ENCODE measurements around the gene WASHC4. TPM values are rescaled to one million over a fixed set of nuclear protein-coding genes. Genes with fewer than 3 reads are reported as not detected.
A peak's percentile ranks its signal among the peaks of the same experiment; 100 is the strongest.

WASHC4 gene
- total RNA-seq, 1 experiment from 2014 or later, result 39.1 TPM

DNA sequence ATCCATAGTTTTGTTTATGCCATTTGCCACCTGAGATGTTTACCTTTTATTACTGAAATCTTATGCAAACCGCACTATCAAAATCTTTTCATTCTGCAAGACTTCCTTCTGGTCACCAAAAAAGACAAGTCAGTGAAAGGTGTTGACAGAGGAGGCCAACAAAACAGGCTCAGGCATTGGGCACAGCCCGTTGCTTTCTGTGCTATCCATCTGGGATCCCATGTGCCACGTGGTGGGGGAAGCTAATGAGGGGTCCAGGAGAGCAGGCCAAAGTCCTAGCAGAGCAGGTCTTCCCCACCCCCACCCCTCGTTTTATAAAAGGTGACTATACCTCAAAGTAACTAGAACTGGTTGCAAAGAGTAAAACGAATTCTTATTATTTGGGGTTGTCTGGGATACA is 24.5 kb upstream of the WASHC4 start:
- ChIA-PET POLR2A (ENCODE audit: low non-redundant PET) (no interaction called here), CTCF (interaction anchor here (0.5 kb wide), 1 partner anchor 714 kb away, joined by 3 read pairs; no protein-coding TSS in a partner anchor)
- no peaks in the 10 kb centered on the region for H3K36me3 ChIP-seq (ENCODE audit: insufficient read depth, low read length, poor library complexity, severe bottlenecking)
- DNase-seq (ENCODE audit: low spot score), result no peak
- no peaks in the 10 kb centered on the region for H3K27me3 ChIP-seq (replicated peaks; ENCODE audit: insufficient read depth, low read depth, low read length, poor library complexity)
- intact Hi-C loops (cut with micrococcal nuclease; ENCODE audit: unreplicated experiment), result no loop called here
- peak overlapping the region; percentile 53 for H3K4me3 ChIP-seq (ENCODE audit: low read depth, low read length, poor library complexity, severe bottlenecking)
- peaks cover 6% of the 10 kb centered on the region for H3K9me3 ChIP-seq (ENCODE audit: low read depth, low read length, poor library complexity, severe bottlenecking)
- no TSS peak for BruUV-seq (replicated peaks)
- peaks cover 6% of the 10 kb centered on the region for H3K4me1 ChIP-seq (ENCODE audit: insufficient read depth, low read length, poor library complexity, severe bottlenecking)
- H3K27ac ChIP-seq (ENCODE audit: low read depth, low read length, poor library complexity, severe bottlenecking), result no peak overlapping the region
- TF ChIP-seq EZH2 (IDR thresholded peaks at IDR 0.05; ENCODE audit: borderline replicate concordance, low read depth, low read length, poor library complexity, severe bottlenecking), result no peak
- TF ChIP-seq, protein P1, sequence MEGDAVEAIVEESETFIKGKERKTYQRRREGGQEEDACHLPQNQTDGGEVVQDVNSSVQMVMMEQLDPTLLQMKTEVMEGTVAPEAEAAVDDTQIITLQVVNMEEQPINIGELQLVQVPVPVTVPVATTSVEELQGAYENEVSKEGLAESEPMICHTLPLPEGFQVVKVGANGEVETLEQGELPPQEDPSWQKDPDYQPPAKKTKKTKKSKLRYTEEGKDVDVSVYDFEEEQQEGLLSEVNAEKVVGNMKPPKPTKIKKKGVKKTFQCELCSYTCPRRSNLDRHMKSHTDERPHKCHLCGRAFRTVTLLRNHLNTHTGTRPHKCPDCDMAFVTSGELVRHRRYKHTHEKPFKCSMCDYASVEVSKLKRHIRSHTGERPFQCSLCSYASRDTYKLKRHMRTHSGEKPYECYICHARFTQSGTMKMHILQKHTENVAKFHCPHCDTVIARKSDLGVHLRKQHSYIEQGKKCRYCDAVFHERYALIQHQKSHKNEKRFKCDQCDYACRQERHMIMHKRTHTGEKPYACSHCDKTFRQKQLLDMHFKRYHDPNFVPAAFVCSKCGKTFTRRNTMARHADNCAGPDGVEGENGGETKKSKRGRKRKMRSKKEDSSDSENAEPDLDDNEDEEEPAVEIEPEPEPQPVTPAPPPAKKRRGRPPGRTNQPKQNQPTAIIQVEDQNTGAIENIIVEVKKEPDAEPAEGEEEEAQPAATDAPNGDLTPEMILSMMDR (conservative IDR thresholded peaks at IDR 0.05; ENCODE audit: low read depth, low read length), result no peak

DNA sequence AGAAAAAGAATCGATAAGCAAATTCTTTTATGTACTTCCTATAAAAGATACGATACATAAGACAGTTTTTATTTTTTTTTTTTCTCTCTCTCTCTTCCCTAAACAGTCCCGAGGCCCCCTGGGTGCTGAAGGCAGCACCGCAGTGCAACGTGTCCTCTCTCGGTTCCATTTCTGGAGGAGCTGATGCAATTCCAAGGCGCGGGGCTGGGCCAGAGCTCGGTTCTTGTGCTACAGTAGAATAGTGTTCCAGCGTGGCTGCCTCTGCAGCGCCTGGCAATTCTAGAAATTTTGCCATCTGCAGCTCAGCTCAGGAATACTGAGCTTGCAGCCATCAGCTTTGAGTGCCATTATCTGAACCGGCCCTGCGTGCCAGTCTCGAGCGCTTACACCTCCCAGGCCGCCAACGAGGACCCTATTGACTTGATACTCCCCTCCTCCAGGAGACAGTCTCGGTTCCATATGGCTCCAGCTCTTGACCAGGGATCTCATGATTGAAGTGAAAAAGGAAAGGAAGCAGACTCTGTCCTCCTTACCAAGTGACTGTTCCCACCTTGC is 23.9 kb upstream of the WASHC4 start:
- peak overlapping the region; percentile 53 for H3K4me3 ChIP-seq (ENCODE audit: low read depth, low read length, poor library complexity, severe bottlenecking)
- no peaks in the 10 kb centered on the region for H3K27me3 ChIP-seq (replicated peaks; ENCODE audit: insufficient read depth, low read depth, low read length, poor library complexity)
- intact Hi-C loops (cut with micrococcal nuclease; ENCODE audit: unreplicated experiment), result no loop called here
- H3K27ac ChIP-seq (ENCODE audit: low read depth, low read length, poor library complexity, severe bottlenecking), result no peak overlapping the region
- H3K9me3 ChIP-seq (ENCODE audit: low read depth, low read length, poor library complexity, severe bottlenecking), result peaks cover 6% of the 10 kb centered on the region
- DNase-seq (ENCODE audit: low spot score), result peak; percentile 50
- ChIA-PET CTCF (interaction anchor here (0.5 kb wide), 1 partner anchor 715 kb away, joined by 3 read pairs; no protein-coding TSS in a partner anchor), POLR2A (ENCODE audit: low non-redundant PET) (no interaction called here)
- H3K36me3 ChIP-seq (ENCODE audit: insufficient read depth, low read length, poor library complexity, severe bottlenecking), result no peaks in the 10 kb centered on the region
- BruUV-seq (replicated peaks), result no TSS peak
- TF ChIP-seq, protein P1 (conservative IDR thresholded peaks at IDR 0.05; ENCODE audit: low read depth, low read length), result no peak
- no peak for TF ChIP-seq EZH2 (IDR thresholded peaks at IDR 0.05; ENCODE audit: borderline replicate concordance, low read depth, low read length, poor library complexity, severe bottlenecking)
- H3K4me1 ChIP-seq (ENCODE audit: insufficient read depth, low read length, poor library complexity, severe bottlenecking), result peaks cover 6% of the 10 kb centered on the region

DNA sequence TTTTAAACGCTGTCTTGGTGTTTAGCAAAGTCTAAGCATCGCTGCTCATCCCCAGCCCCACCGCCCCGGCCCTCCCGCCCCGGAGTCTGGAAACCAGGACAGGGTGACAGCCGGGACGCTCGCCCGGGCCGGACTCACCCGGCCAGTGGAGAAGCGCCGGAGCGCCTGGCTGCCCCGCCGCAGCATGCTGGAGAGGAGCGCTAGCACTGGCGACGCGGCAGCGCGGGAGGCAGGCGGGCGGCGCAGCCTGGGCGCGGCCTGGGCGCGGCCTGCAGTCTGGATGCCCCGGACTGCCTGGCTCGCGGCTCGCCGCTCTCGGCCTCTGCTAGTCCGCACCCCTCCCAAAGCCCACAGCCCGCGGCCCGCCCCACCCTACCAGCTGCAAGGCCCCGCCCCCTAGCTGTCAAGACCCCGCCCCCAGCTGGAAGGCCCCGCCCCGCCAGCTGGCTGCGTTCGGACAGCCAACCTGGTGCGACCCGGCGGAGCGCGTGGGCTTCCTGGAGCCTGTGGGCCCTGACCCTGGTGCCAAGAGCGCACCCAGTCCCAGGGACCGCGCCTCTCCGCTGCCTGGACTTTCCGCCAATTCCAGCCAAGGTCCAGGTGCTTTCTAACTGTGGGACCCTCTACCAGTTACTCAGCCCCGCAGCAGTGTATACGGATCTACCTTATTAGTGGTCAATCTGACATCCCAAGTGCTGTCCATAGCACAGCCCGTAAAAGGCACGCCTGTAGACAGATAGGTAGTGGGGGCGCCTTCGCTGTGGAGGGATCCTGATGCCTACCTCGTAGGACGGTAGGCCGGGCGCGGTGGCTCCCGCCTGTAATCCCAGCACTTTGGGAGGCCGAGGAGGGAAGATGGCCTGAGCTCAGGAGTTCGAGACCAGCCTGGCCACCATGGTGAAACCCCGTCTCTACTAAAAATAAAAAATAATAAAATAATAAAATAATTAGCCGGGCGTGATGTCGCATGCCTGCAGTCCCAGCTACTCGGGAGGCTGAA is 23.0 kb upstream of the WASHC4 start, which contains the start of gene ALDH1L2:
Gene ALDH1L2, minus strand, starts transcription at position 208 of the 1,000 bp plus-strand sequence. Its CDS starts 22 bp downstream, at position 186.
- TF ChIP-seq, protein P1 (conservative IDR thresholded peaks at IDR 0.05; ENCODE audit: low read depth, low read length), result no peak
- no peak for TF ChIP-seq EZH2 (IDR thresholded peaks at IDR 0.05; ENCODE audit: borderline replicate concordance, low read depth, low read length, poor library complexity, severe bottlenecking)
- POLR2A ChIA-PET (ENCODE audit: low non-redundant PET), result interaction anchor here (0.9 kb wide), 1 partner anchor 781 kb away, joined by 5 read pairs; the partner anchor contains the start of gene EID3
- peak within 1 kb of the TSS; percentile 53 for H3K4me3 ChIP-seq (ENCODE audit: low read depth, low read length, poor library complexity, severe bottlenecking)
- peak; percentile 73 for DNase-seq (ENCODE audit: low spot score)
- BruUV-seq (replicated peaks), result no TSS peak
- no peaks in the 10 kb centered on the region for H3K36me3 ChIP-seq (ENCODE audit: insufficient read depth, low read length, poor library complexity, severe bottlenecking)
- no peak within 1 kb of the TSS for H3K27ac ChIP-seq (ENCODE audit: low read depth, low read length, poor library complexity, severe bottlenecking)
- peaks cover 6% of the 10 kb centered on the region for H3K4me1 ChIP-seq (ENCODE audit: insufficient read depth, low read length, poor library complexity, severe bottlenecking)
- H3K9me3 ChIP-seq (ENCODE audit: low read depth, low read length, poor library complexity, severe bottlenecking), result peaks cover 6% of the 10 kb centered on the region
- intact Hi-C loops (cut with micrococcal nuclease; ENCODE audit: unreplicated experiment), result no loop called here
- no peaks in the 10 kb centered on the region for H3K27me3 ChIP-seq (replicated peaks; ENCODE audit: insufficient read depth, low read depth, low read length, poor library complexity)
- CTCF ChIA-PET, result interaction anchor here (0.6 kb wide), 1 partner anchor 28 kb away, joined by 3 read pairs; no protein-coding TSS in a partner anchor

Data from A673 (cell line).